A549 (cell line): ENCODE measurements around the gene PIR. TPM values are rescaled to one million over a fixed set of nuclear protein-coding genes. Genes with fewer than 3 reads are reported as not detected.

Source experiments
- ATAC-seq, 2 experiments: fragments of 200-7000 bp in 1 of 2; fragments of >200 bp in 1 of 2; cut with Nextera tagmentation in 1 of 2; cut with Tn5 transposase in 1 of 2; 3 replicates each; pipeline versions ENCODE4 v1.8.0 to v1.9.1; 2018 to 2020; ENCODE audit warnings: mild to moderate bottlenecking in 1 of 2, moderate library complexity in 1 of 2
- CTCF ChIA-PET: fragments of 300-600 bp; sonication (Branson Sonifier 250); formaldehyde crosslinking; extraction: SDS; loops from one replicate; lab custom pipeline; 2021; ENCODE audit warnings: antibody characterized with exemption, inconsistent platforms; lab: Yijun Ruan, JAX
- POLR2A ChIA-PET: fragments of 350-600 bp; formaldehyde crosslinking; extraction: SDS; loops from one replicate; lab custom pipeline; 2021; ENCODE audit warnings: antibody characterized with exemption, inconsistent platforms; lab: Yijun Ruan, JAX
- DNase-seq, 2 experiments: peaks; one replicate each; pipeline versions ENCODE4 v3.0.0 to v3.0.0-alpha.2; 2011 to 2016; ENCODE audit warnings: low read depth in 1 of 2, low spot score in 1 of 2
- FAIRE-seq: peaks from 2 replicates; lab custom pipeline; 2011; peaks lifted over from hg19 to GRCh38; lab: Jason Lieb, UNC
- H3K27ac ChIP-seq, 2 experiments: fragments of >200 bp; sonication (Bioruptor Twin); formaldehyde crosslinking; 3 replicates each; pipeline ENCODE4 v1.5.1; 2016 to 2017
- H3K4me1 ChIP-seq: fragments of >200 bp; sonication (Bioruptor Twin); formaldehyde crosslinking; 3 replicates; pipeline ENCODE4 v1.6.1; 2016
- H3K4me2 ChIP-seq: fragments of >200 bp; sonication (Bioruptor Twin); formaldehyde crosslinking; 3 replicates; pipeline ENCODE4 v1.6.1; 2016
- H3K4me3 ChIP-seq: fragments of >200 bp; sonication (Bioruptor Twin); formaldehyde crosslinking; 3 replicates; pipeline ENCODE4 v1.5.1; 2016
- H3K9me3 ChIP-seq: fragments of >200 bp; sonication (Bioruptor Twin); formaldehyde crosslinking; 3 replicates; pipeline ENCODE4 v1.6.1; 2016
- ATOH8 ChIP-seq: fragments of 250-450 bp; sonication (Bioruptor Pico); IDR thresholded peaks from 2 replicates; pipeline ENCODE4 v1.5.0; 2020; ENCODE audit warnings: low read depth, mild to moderate bottlenecking, moderate library complexity
- CEBPB ChIP-seq, 2 experiments: fragments of >200 bp in 1 of 2; sonication (Bioruptor Twin) in 1 of 2; formaldehyde crosslinking in 1 of 2; IDR thresholded peaks; 2 replicates each; pipeline ENCODE4 v1.6.1; 2012 to 2016
- CHD2 ChIP-seq: fragments of 150-350 bp; IDR thresholded peaks from 2 replicates; pipeline ENCODE4 v1.6.1; 2014; ENCODE audit warnings: low read length; ENCODE audit not compliant: partially characterized antibody
- CHD4 ChIP-seq: fragments of 200-600 bp; sonication (generic); IDR thresholded peaks from 2 replicates; pipeline ENCODE4 v1.6.1; 2016; ENCODE audit warnings: antibody characterized with exemption, mild to moderate bottlenecking, borderline replicate concordance
- ELK1 ChIP-seq: fragments of 150-350 bp; IDR thresholded peaks from 2 replicates; pipeline ENCODE4 v1.6.1; 2014; ENCODE audit warnings: low read depth, mild to moderate bottlenecking, low read length
- EP300 ChIP-seq, 2 experiments: fragments of >200 bp; sonication (Bioruptor Twin); formaldehyde crosslinking; IDR thresholded peaks; 2 replicates in 1 of 2; 3 replicates in 1 of 2; pipeline ENCODE4 v1.6.1; 2016 to 2017
- HDAC2 ChIP-seq: fragments of 200-600 bp; sonication (generic); IDR thresholded peaks from 2 replicates; pipeline ENCODE4 v1.6.1; 2016
- HEYL ChIP-seq: fragments of 250-450 bp; sonication (Bioruptor Pico); IDR thresholded peaks from 2 replicates; pipeline ENCODE4 v1.8.0; 2021; ENCODE audit warnings: mild to moderate bottlenecking, moderate library complexity
- HMGXB4 ChIP-seq: fragments of 250-450 bp; sonication (Bioruptor Pico); IDR thresholded peaks from 2 replicates; pipeline ENCODE4 v1.5.0; 2021; ENCODE audit warnings: mild to moderate bottlenecking, moderate library complexity, borderline replicate concordance
- HOXA7 ChIP-seq: fragments of 250-450 bp; sonication (Bioruptor Pico); IDR thresholded peaks from 2 replicates; pipeline ENCODE4 v1.5.0; 2020; ENCODE audit warnings: mild to moderate bottlenecking, moderate library complexity
- HOXB13 ChIP-seq: fragments of 250-450 bp; sonication (Bioruptor Pico); IDR thresholded peaks from 2 replicates; pipeline ENCODE4 v1.5.0; 2020; ENCODE audit warnings: low read depth, mild to moderate bottlenecking, moderate library complexity
- KDM1A ChIP-seq: fragments of 200-600 bp; sonication (generic); IDR thresholded peaks from 2 replicates; pipeline ENCODE4 v1.6.1; 2016; ENCODE audit warnings: low read depth, mild to moderate bottlenecking
- KDM5A ChIP-seq: fragments of 200-600 bp; sonication (generic); IDR thresholded peaks from 2 replicates; pipeline ENCODE4 v1.6.1; 2016; ENCODE audit warnings: antibody characterized with exemption, mild to moderate bottlenecking
- MAFK ChIP-seq: fragments of 450-650 bp; IDR thresholded peaks from 2 replicates; pipeline ENCODE4 v1.6.1; 2014; ENCODE audit not compliant: partially characterized antibody
- MYC ChIP-seq: IDR thresholded peaks from 2 replicates; pipeline ENCODE4 v1.6.1; 2012; ENCODE audit warnings: mild to moderate bottlenecking, inconsistent platforms, low read length, improper control_type of control experiment, borderline replicate concordance
- NPAS2 ChIP-seq: fragments of 250-450 bp; sonication (Bioruptor Pico); IDR thresholded peaks from 2 replicates; pipeline ENCODE4 v1.8.0; 2022; ENCODE audit warnings: mild to moderate bottlenecking, moderate library complexity, borderline replicate concordance
- NR3C1 ChIP-seq: fragments of >200 bp; sonication (Bioruptor Twin); formaldehyde crosslinking; IDR thresholded peaks from 3 replicates; pipeline ENCODE4 v1.6.1; 2017
- POLR2A ChIP-seq: IDR thresholded peaks from 2 replicates; pipeline ENCODE4 v1.6.1; 2012; ENCODE audit warnings: mild to moderate bottlenecking, low read length
- RAD21 ChIP-seq, 2 experiments: fragments of >200 bp in 1 of 2; sonication (Bioruptor Twin) in 1 of 2; formaldehyde crosslinking in 1 of 2; IDR thresholded peaks in 1 of 2; conservative IDR thresholded peaks in 1 of 2; 2 replicates in 1 of 2; 3 replicates in 1 of 2; pipeline ENCODE4 v1.6.1; 2012 to 2018; ENCODE audit warnings: inconsistent platforms in 1 of 2
- RFX5 ChIP-seq: fragments of 450-650 bp; IDR thresholded peaks from 2 replicates; pipeline ENCODE4 v1.7.1; 2014; ENCODE audit warnings: antibody characterized with exemption, mild to moderate bottlenecking, moderate library complexity
- SMC3 ChIP-seq: fragments of >200 bp; sonication (Bioruptor Twin); formaldehyde crosslinking; IDR thresholded peaks from 3 replicates; pipeline ENCODE4 v1.6.1; 2018; ENCODE audit warnings: inconsistent platforms
- ZNF302 ChIP-seq: fragments of 250-450 bp; sonication (Bioruptor Pico); IDR thresholded peaks from 2 replicates; pipeline ENCODE4 v1.9.0; 2021; ENCODE audit warnings: inconsistent platforms, mild to moderate bottlenecking, moderate library complexity
- ZSCAN20 ChIP-seq: fragments of 250-450 bp; sonication (Bioruptor Pico); IDR thresholded peaks from 2 replicates; pipeline ENCODE4 v1.8.0; 2022; ENCODE audit warnings: mild to moderate bottlenecking, moderate library complexity
- WGBS: methylation state at CpG from one replicate; pipeline ENCODE4 v1.1.6; 2017; ENCODE audit errors: missing lambda C conversion rate; 5-methylcytosine and 5-hydroxymethylcytosine counted together
- polyA plus RNA-seq, 4 experiments: library from polyadenylated mRNA; depleted of rRNA in 3 of 4; stranded (reverse); fragments of >200 nt; fragmentation: RNase III in 1 of 4; extraction: RNeasy Plus Mini Kit Qiagen cat#74134 plus additional on column Dnase treatment in 1 of 4; gene quantifications; 2 replicates in 3 of 4; 3 replicates in 1 of 4; pipeline ENCODE4 v1.2.3, GENCODE V29; 2011 to 2017
- TF ChIP-seq, protein P1 (sequence below): fragments of 450-650 bp; IDR thresholded peaks from 2 replicates; pipeline ENCODE4 v1.6.1; 2014; ENCODE audit warnings: antibody characterized with exemption
- TF ChIP-seq, protein P2 (sequence below): fragments of >200 bp; sonication (Bioruptor Twin); formaldehyde crosslinking; IDR thresholded peaks from 2 replicates; pipeline ENCODE4 v1.6.1; 2016
- TF ChIP-seq, protein P3 (sequence below): fragments of 200-600 bp; sonication (generic); IDR thresholded peaks from 2 replicates; pipeline ENCODE4 v1.6.1; 2016; ENCODE audit warnings: antibody characterized with exemption, mild to moderate bottlenecking, moderate library complexity
- TF ChIP-seq, protein P4 (sequence below): IDR thresholded peaks from 2 replicates; pipeline ENCODE4 v1.6.1; 2012

PIR gene
- polyA plus RNA-seq, 2 of the 4 experiments (the other 2 are of a cell fraction), result 62.7 to 120 TPM

GRCh38 chrX:15504661-15505060 lies 11.5 kb upstream of the PIR start:
- CTCF ChIA-PET, result interaction anchor here (2.0 kb wide), 1 partner anchor 61 kb away, joined by 7 read pairs; no protein-coding TSS in a partner anchor

DNA sequence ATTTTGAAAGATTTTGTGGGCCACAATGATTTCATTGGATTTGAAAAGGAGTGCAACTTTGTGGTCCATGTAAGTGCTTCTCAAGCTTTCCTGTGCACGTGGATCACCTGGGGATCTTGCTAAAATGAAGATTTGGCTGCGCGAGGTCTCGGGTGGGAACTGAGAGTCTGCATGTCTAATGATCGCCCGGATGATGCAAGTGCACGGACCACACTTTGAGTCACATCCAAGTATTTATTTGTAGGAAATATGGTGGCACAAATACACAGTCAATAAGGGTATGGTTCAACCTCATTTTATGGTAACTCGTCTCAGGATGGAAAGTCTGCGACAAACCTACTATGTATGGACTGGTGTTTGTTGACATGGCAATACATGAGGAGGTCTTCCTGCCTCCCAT lies 8.4 kb upstream of the PIR start:
- ChIA-PET POLR2A (no interaction called here), CTCF (interaction anchor here (1.4 to 3.1 kb wide), 4 partner anchors 9 to 152 kb away, joined by 4 to 13 read pairs (median 8); partner anchors contain the start of gene PIR)
- Histone ChIP-seq H3K4me3 (no peak overlapping the region), H3K27ac (no peak overlapping the region), H3K4me2 (no peak overlapping the region), H3K4me1 (no peaks in the 10 kb centered on the region), H3K9me3 (no peaks in the 10 kb centered on the region)
- FAIRE-seq, result no peak
- WGBS, result 80% methylated on average over 9 of the region's 9 CpGs
- ATAC-seq, result no peak
- TF ChIP-seq NR3C1, result no peak
- no peak for TF ChIP-seq ATOH8 (CRISPR knock-in tag)
- TF ChIP-seq, protein P1, sequence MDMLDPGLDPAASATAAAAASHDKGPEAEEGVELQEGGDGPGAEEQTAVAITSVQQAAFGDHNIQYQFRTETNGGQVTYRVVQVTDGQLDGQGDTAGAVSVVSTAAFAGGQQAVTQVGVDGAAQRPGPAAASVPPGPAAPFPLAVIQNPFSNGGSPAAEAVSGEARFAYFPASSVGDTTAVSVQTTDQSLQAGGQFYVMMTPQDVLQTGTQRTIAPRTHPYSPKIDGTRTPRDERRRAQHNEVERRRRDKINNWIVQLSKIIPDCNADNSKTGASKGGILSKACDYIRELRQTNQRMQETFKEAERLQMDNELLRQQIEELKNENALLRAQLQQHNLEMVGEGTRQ, result no peak
- TF ChIP-seq MAFK, result no peak
- no peak for TF ChIP-seq HMGXB4 (CRISPR knock-in tag)
- DNase-seq, result no peak

More at GRCh38 chrX:15504661-15505060, 11.5 kb upstream of the PIR start:
- Histone ChIP-seq H3K4me1 (no peaks in the 10 kb centered on the region), H3K27ac (no peak overlapping the region), H3K9me3 (no peaks in the 10 kb centered on the region), H3K4me3 (no peak overlapping the region), H3K4me2 (no peak overlapping the region)
- 79% methylated on average over 1 of the region's 1 CpG for WGBS
- no peak for FAIRE-seq
- POLR2A ChIA-PET, result no interaction called here
- no peak for DNase-seq
- TF ChIP-seq HOXB13 (CRISPR knock-in tag), result no peak
- TF ChIP-seq RAD21 (conservative IDR thresholded peaks at IDR 0.05 in 1 of 2, IDR thresholded peaks at IDR 0.05 in 1 of 2), result no peak
- TF ChIP-seq CHD4, result no peak
- no peak for TF ChIP-seq CEBPB (IDR thresholded peaks at IDR 0.05)
- TF ChIP-seq, protein P2, sequence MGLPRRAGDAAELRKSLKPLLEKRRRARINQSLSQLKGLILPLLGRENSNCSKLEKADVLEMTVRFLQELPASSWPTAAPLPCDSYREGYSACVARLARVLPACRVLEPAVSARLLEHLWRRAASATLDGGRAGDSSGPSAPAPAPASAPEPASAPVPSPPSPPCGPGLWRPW, result no peak
- TF ChIP-seq HEYL (CRISPR knock-in tag), result no peak
- TF ChIP-seq POLR2A, result no peak
- no peak for TF ChIP-seq EP300 (IDR thresholded peaks at IDR 0.05)
- no peak for TF ChIP-seq KDM5A
- no peak for TF ChIP-seq ZSCAN20
- no peak for TF ChIP-seq MYC
- TF ChIP-seq HOXA7 (CRISPR knock-in tag), result no peak
- TF ChIP-seq HDAC2, result no peak
- no peak for TF ChIP-seq KDM1A
- no peak for ATAC-seq

- no peak within 1 kb of the TSS for H3K27ac ChIP-seq
- DNase-seq, result no peak
- no peaks in the 10 kb centered on the region for H3K4me1 ChIP-seq
- H3K4me3 ChIP-seq, result no peak within 1 kb of the TSS
- ChIA-PET POLR2A (no interaction called here), CTCF (interaction anchor here (1.7 to 3.1 kb wide), 3 partner anchors 8 to 151 kb away, joined by 8 to 13 read pairs (median 8); partner anchors contain the start of gene PIR)
- WGBS, result 83% methylated on average over 18 of the region's 18 CpGs
- no peak for ATAC-seq
- no peak within 1 kb of the TSS for H3K4me2 ChIP-seq
- FAIRE-seq, result no peak
- H3K9me3 ChIP-seq, result no peaks in the 10 kb centered on the region
- TF ChIP-seq ZSCAN20 (no peak), RFX5 (no peak), KDM5A (no peak), ZNF302 (CRISPR knock-in tag) (no peak), SMC3 (no peak), NPAS2 (CRISPR knock-in tag) (no peak), CHD2 (no peak), ELK1 (no peak)
- TF ChIP-seq, protein P3, sequence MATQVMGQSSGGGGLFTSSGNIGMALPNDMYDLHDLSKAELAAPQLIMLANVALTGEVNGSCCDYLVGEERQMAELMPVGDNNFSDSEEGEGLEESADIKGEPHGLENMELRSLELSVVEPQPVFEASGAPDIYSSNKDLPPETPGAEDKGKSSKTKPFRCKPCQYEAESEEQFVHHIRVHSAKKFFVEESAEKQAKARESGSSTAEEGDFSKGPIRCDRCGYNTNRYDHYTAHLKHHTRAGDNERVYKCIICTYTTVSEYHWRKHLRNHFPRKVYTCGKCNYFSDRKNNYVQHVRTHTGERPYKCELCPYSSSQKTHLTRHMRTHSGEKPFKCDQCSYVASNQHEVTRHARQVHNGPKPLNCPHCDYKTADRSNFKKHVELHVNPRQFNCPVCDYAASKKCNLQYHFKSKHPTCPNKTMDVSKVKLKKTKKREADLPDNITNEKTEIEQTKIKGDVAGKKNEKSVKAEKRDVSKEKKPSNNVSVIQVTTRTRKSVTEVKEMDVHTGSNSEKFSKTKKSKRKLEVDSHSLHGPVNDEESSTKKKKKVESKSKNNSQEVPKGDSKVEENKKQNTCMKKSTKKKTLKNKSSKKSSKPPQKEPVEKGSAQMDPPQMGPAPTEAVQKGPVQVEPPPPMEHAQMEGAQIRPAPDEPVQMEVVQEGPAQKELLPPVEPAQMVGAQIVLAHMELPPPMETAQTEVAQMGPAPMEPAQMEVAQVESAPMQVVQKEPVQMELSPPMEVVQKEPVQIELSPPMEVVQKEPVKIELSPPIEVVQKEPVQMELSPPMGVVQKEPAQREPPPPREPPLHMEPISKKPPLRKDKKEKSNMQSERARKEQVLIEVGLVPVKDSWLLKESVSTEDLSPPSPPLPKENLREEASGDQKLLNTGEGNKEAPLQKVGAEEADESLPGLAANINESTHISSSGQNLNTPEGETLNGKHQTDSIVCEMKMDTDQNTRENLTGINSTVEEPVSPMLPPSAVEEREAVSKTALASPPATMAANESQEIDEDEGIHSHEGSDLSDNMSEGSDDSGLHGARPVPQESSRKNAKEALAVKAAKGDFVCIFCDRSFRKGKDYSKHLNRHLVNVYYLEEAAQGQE, result no peak
- TF ChIP-seq, protein P4, sequence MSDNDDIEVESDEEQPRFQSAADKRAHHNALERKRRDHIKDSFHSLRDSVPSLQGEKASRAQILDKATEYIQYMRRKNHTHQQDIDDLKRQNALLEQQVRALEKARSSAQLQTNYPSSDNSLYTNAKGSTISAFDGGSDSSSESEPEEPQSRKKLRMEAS, result no peak
Measured at GRCh38 chrX:15500497-15500966, 7.4 kb upstream of the PIR start, which contains the start of gene BMX. TSS of gene BMX (plus strand) at chrX:15500807. CDS start at chrX:15508354, 7,547 bp downstream.
